ENCODE measurements around the gene LRRK1. TPM values are rescaled to one million over a fixed set of nuclear protein-coding genes. Genes with fewer than 3 reads are reported as not detected.

Gene LRRK1
- total and polyA plus RNA-seq, 2 experiments from 2014 or later = 6.2 to 6.4 TPM

- peaks cover 20% of the 10 kb centered on the region; the same call in 1 of the 2 replicates for H3K79me2 ChIP-seq (ENCODE audit: insufficient read depth)
- H3K36me3 ChIP-seq (ENCODE audit: low read depth) = peaks cover 6% of the 10 kb centered on the region; the same call in 1 of the 2 replicates
- in situ Hi-C loops (cut with MboI) = loop anchor here (25.0 kb wide), 1 partner anchor 340 kb away; the partner anchor contains the start of gene CHSY1
Observed at GRCh38 chr15:100922192-100923040, 3.3 kb downstream of the LRRK1 start.

DNA sequence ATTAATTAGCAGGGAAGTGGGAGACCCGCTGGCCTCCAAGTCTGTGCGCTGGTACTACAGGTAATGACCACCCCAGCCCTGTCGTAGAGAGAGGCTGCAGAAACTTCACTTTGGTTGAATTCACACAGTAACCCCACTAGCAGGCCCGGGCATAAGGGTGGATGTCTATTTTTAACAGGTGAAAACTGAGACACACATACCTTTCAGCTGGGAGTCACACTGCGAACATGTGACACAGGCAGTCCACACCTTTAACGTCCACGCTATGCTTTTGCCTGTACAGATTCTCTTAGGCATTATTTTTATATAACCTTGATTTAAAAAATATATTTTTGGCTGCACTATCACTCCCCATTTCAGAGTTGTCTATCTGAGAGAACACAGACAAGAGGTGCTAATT is 3.9 kb downstream of the LRRK1 start:
- in situ Hi-C loops (cut with MboI) = loop anchor here (25.0 kb wide), 1 partner anchor 339 kb away; the partner anchor contains the start of gene CHSY1
- no peak for TF ChIP-seq EZH2 (IDR thresholded peaks at IDR 0.05; ENCODE audit: insufficient read depth, poor library complexity, severe bottlenecking)
- no peak for TF ChIP-seq EZH2phosphoT487 (IDR thresholded peaks at IDR 0.05; ENCODE audit: insufficient read depth, low read depth)
- H3K4me2 ChIP-seq (ENCODE audit: unreplicated experiment) = no peak overlapping the region
- no peak overlapping the region for H2AFZ ChIP-seq
- no peaks in the 10 kb centered on the region for H3K4me1 ChIP-seq (ENCODE audit: insufficient read depth)
- H3K9me2 ChIP-seq (ENCODE audit: insufficient read depth) = no peaks in the 10 kb centered on the region
- peaks cover 20% of the 10 kb centered on the region; the same call in 1 of the 2 replicates for H3K79me2 ChIP-seq (ENCODE audit: insufficient read depth)
- no peak overlapping the region for H3K4me3 ChIP-seq
- no peaks in the 10 kb centered on the region for H3K27me3 ChIP-seq (replicated peaks; ENCODE audit: insufficient read depth)
- no peaks in the 10 kb centered on the region for H3F3A ChIP-seq (ENCODE audit: insufficient read depth)
- no peak for DNase-seq
- H3K36me3 ChIP-seq (ENCODE audit: low read depth) = peaks cover 6% of the 10 kb centered on the region; the same call in 1 of the 2 replicates
- no peaks in the 10 kb centered on the region for H3K9me3 ChIP-seq (ENCODE audit: low read depth)
- no peak overlapping the region for H3K27ac ChIP-seq
- H4K20me1 ChIP-seq (ENCODE audit: insufficient read depth) = no peaks in the 10 kb centered on the region
- no peak overlapping the region for H3K9ac ChIP-seq
- 90 to 91% methylated on average over 7 of the region's 7 CpGs for WGBS, 2 experiments (ENCODE audit: low coverage in 1 of 2, low lambda C conversion rate in 2 of 2, missing lambda C conversion rate in 2 of 2)

More at GRCh38 chr15:100922192-100923040, 3.3 kb downstream of the LRRK1 start:
- Histone ChIP-seq H3K9me2 (ENCODE audit: insufficient read depth) (no peaks in the 10 kb centered on the region), H3K27me3 (replicated peaks; ENCODE audit: insufficient read depth) (no peaks in the 10 kb centered on the region), H3K9ac (no peak overlapping the region), H3K27ac (no peak overlapping the region), H2AFZ (no peak overlapping the region), H3K4me3 (no peak overlapping the region), H3K9me3 (ENCODE audit: low read depth) (no peaks in the 10 kb centered on the region), H3F3A (ENCODE audit: insufficient read depth) (no peaks in the 10 kb centered on the region), H4K20me1 (ENCODE audit: insufficient read depth) (no peaks in the 10 kb centered on the region), H3K4me1 (ENCODE audit: insufficient read depth) (no peaks in the 10 kb centered on the region), H3K4me2 (ENCODE audit: unreplicated experiment) (no peak overlapping the region)
- no peak for DNase-seq
- TF ChIP-seq EZH2phosphoT487 (IDR thresholded peaks at IDR 0.05; ENCODE audit: insufficient read depth, low read depth) (no peak), EZH2 (IDR thresholded peaks at IDR 0.05; ENCODE audit: insufficient read depth, poor library complexity, severe bottlenecking) (no peak)
- 55% methylated on average over 13 of the region's 13 CpGs for WGBS, 2 experiments (ENCODE audit: low coverage in 1 of 2, low lambda C conversion rate in 2 of 2, missing lambda C conversion rate in 2 of 2)

GRCh38 chr15:100923902-100924301 is 4.7 kb downstream of the LRRK1 start:
- H3K4me1 ChIP-seq (ENCODE audit: insufficient read depth) = no peaks in the 10 kb centered on the region
- no peaks in the 10 kb centered on the region for H3F3A ChIP-seq (ENCODE audit: insufficient read depth)
- DNase-seq = no peak
- H3K9me2 ChIP-seq (ENCODE audit: insufficient read depth) = no peaks in the 10 kb centered on the region
- H3K36me3 ChIP-seq (ENCODE audit: low read depth) = peaks cover 6% of the 10 kb centered on the region; the same call in 1 of the 2 replicates
- no peak overlapping the region for H3K27ac ChIP-seq
- H3K9me3 ChIP-seq (ENCODE audit: low read depth) = no peaks in the 10 kb centered on the region
- no peak overlapping the region for H3K4me2 ChIP-seq (ENCODE audit: unreplicated experiment)
- 89 to 96% methylated on average over 5 of the region's 5 CpGs for WGBS, 2 experiments (ENCODE audit: low coverage in 1 of 2, low lambda C conversion rate in 2 of 2, missing lambda C conversion rate in 2 of 2)
- in situ Hi-C loops (cut with MboI) = loop anchor here (25.0 kb wide), 1 partner anchor 338 kb away; the partner anchor contains the start of gene CHSY1
- H2AFZ ChIP-seq = no peak overlapping the region
- no peak overlapping the region for H3K9ac ChIP-seq
- no peaks in the 10 kb centered on the region for H3K27me3 ChIP-seq (replicated peaks; ENCODE audit: insufficient read depth)
- H3K79me2 ChIP-seq (ENCODE audit: insufficient read depth) = peaks cover 20% of the 10 kb centered on the region; the same call in 1 of the 2 replicates
- TF ChIP-seq EZH2phosphoT487 (IDR thresholded peaks at IDR 0.05; ENCODE audit: insufficient read depth, low read depth) = no peak
- no peak for TF ChIP-seq EZH2 (IDR thresholded peaks at IDR 0.05; ENCODE audit: insufficient read depth, poor library complexity, severe bottlenecking)
- no peak overlapping the region for H3K4me3 ChIP-seq
- H4K20me1 ChIP-seq (ENCODE audit: insufficient read depth) = no peaks in the 10 kb centered on the region

DNA sequence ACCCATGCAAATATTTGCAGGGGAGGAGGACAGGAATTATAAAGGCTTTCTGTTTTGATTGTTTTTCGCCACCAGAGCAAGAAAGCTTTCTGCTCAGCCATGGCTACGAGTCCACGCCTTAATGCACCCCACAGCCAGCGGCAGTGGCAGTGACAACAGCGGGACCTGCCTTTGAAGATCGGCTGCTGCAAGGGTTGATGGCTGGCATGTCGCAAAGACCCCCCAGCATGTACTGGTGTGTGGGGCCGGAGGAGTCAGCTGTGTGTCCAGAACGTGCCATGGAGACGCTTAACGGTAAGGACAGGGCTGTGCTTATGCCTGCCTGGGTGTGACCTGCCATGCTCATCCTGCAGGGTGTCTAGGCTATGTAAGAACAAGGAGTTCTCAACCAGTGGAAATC is 5.3 kb downstream of the LRRK1 start:
- Histone ChIP-seq H3K4me2 (ENCODE audit: unreplicated experiment) (no peak overlapping the region), H3K27me3 (replicated peaks; ENCODE audit: insufficient read depth) (no peaks in the 10 kb centered on the region), H2AFZ (no peak overlapping the region), H3K36me3 (ENCODE audit: low read depth) (peaks cover 6% of the 10 kb centered on the region; the same call in 1 of the 2 replicates), H3K9me2 (ENCODE audit: insufficient read depth) (no peaks in the 10 kb centered on the region), H3K4me1 (ENCODE audit: insufficient read depth) (no peaks in the 10 kb centered on the region), H3K9ac (no peak overlapping the region), H3K27ac (no peak overlapping the region), H3K9me3 (ENCODE audit: low read depth) (no peaks in the 10 kb centered on the region), H3K79me2 (ENCODE audit: insufficient read depth) (peaks cover 20% of the 10 kb centered on the region; the same call in 1 of the 2 replicates), H4K20me1 (ENCODE audit: insufficient read depth) (no peaks in the 10 kb centered on the region), H3K4me3 (no peak overlapping the region), H3F3A (ENCODE audit: insufficient read depth) (no peaks in the 10 kb centered on the region)
- 95 to 96% methylated on average over 11 of the region's 11 CpGs for WGBS, 2 experiments (ENCODE audit: low coverage in 1 of 2, low lambda C conversion rate in 2 of 2, missing lambda C conversion rate in 2 of 2)
- in situ Hi-C loops (cut with MboI) = loop anchor here (25.0 kb wide), 1 partner anchor 338 kb away; the partner anchor contains the start of gene CHSY1
- no peak for TF ChIP-seq EZH2phosphoT487 (IDR thresholded peaks at IDR 0.05; ENCODE audit: insufficient read depth, low read depth)
- no peak for TF ChIP-seq EZH2 (IDR thresholded peaks at IDR 0.05; ENCODE audit: insufficient read depth, poor library complexity, severe bottlenecking)
- no peak for DNase-seq
